Gastrocnemius medialis (tissue), 4 donors: ENCODE measurements around the gene VAMP5. TPM values are rescaled to one million over a fixed set of nuclear protein-coding genes. Genes with fewer than 3 reads are reported as not detected.
"Not testable (repeated sequence)": the region's sequence is repeated elsewhere in the genome, so short reads cannot be mapped to it uniquely, and the experiment has no call there.

Experiments
- ATAC-seq, 2 donors: fragments of 150-250 bp; one replicate each; pipeline ENCODE4 v1.9.1; 2016
- DNase-seq, 2 donors: peaks; one replicate each; pipeline ENCODE4 v3.0.0-alpha.2; 2019
- H3K27ac ChIP-seq, 4 donors: fragments of 200-600 bp; sonication (generic); 1 replicate in 1 of 4; 2 replicates in 3 of 4; pipeline ENCODE4 v1.5.1; 2016 to 2018; ENCODE audit warnings: mild to moderate bottlenecking in 2 of 4, moderate library complexity in 1 of 4
- H3K27me3 ChIP-seq, 3 donors: fragments of 200-600 bp; sonication (generic) in 2 of 3; 1 replicate in 1 of 3; 2 replicates in 2 of 3; pipeline versions ENCODE4 v1.5.1 to v1.6.0; 2016 to 2019; ENCODE audit warnings: mild to moderate bottlenecking in 1 of 3, moderate library complexity in 1 of 3
- H3K36me3 ChIP-seq, 2 donors: fragments of 200-600 bp; sonication (generic) in 1 of 2; one replicate each; pipeline ENCODE4 v1.5.1; 2017 to 2018
- H3K4me1 ChIP-seq, 2 donors: fragments of 200-600 bp; sonication (generic) in 1 of 2; one replicate each; pipeline ENCODE4 v1.5.1; 2016 to 2017; ENCODE audit warnings: mild to moderate bottlenecking in 2 of 2
- H3K4me3 ChIP-seq, 4 donors: fragments of 200-600 bp; sonication (generic) in 3 of 4; 1 replicate in 1 of 4; 2 replicates in 3 of 4; pipeline ENCODE4 v1.5.1; 2016 to 2019; ENCODE audit warnings: mild to moderate bottlenecking in 2 of 4
- H3K9me3 ChIP-seq, 3 donors: fragments of 200-600 bp; sonication (generic) in 2 of 3; 1 replicate in 1 of 3; 2 replicates in 2 of 3; pipeline ENCODE4 v1.5.1; 2016 to 2019
- CTCF ChIP-seq, 5 experiments: fragments of 450-650 bp in 3 of 5; fragments of 200-600 bp in 2 of 5; sonication (generic) in 2 of 5; IDR thresholded peaks in 4 of 5; conservative IDR thresholded peaks in 1 of 5; 1 replicate in 4 of 5; 2 replicates in 1 of 5; pipeline ENCODE4 v1.5.1; 2016 to 2019; ENCODE audit warnings: antibody characterized with exemption in 5 of 5, mild to moderate bottlenecking in 3 of 5, moderate library complexity in 3 of 5
- POLR2A ChIP-seq, 2 donors: fragments of 450-650 bp; IDR thresholded peaks; one replicate each; pipeline ENCODE4 v1.6.1; 2017; ENCODE audit warnings: antibody characterized with exemption in 2 of 2, mild to moderate bottlenecking in 2 of 2, moderate library complexity in 2 of 2
- in situ Hi-C, 4 donors: fragments of 200-750 bp; cut with MboI; loops; one replicate each; pipeline versions ENCODE4 v1.15.0 to v1.8.0; 2017; ENCODE audit warnings: low sequenced_read_pairs in 4 of 4
- intact Hi-C: fragments of 100-400 bp; cut with DNase I; formaldehyde crosslinking; loops from one replicate; pipeline ENCODE4 v1.15.1; 2023; ENCODE audit warnings: low total_unique reads
- total RNA-seq, 4 donors: library from RNA; depleted of rRNA; stranded (reverse); fragments of >200 nt; gene quantifications; one replicate each; pipeline versions ENCODE4 v1.1.0 to v1.2.3, GENCODE V29; 2016

VAMP5 gene
- total RNA-seq, 4 donors from 2014 or later, result 19.9 to 47.0 (median 36.9) TPM

DNA sequence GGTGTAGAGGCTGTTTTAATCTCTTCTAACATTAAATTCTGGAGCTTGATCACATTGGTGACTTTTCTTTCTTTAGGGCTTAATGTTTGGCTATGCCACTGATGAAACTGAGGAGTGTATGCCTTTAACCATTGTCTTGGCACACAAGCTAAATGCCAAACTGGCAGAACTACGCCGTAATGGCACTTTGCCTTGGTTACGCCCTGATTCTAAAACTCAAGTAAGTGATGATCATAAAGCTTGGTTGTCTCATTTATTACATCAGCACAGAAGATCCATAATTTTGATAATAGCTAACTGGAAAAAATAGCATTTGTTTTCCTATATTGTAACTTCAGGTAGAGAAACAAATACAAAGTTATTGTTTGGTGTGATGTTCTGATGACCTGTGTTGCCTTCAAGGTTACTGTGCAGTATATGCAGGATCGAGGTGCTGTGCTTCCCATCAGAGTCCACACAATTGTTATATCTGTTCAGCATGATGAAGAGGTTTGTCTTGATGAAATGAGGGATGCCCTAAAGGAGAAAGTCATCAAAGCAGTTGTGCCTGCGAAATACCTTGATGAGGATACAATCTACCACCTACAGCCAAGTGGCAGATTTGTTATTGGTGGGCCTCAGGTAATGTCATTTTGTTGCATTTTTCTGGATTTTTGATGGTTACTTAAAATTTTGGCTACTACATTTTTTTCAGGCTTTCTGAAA lies 42.3 kb upstream of the VAMP5 start:
- Histone ChIP-seq H3K4me1 (peaks cover 60 to 63% of the 10 kb centered on the region in 2 donors), H3K27ac (peak overlapping the region; percentile 97 to 99 (median 98)), H3K27me3 (no peaks in the 10 kb centered on the region), H3K9me3 (no peaks in the 10 kb centered on the region), H3K36me3 (peaks cover 0 to 54% of the 10 kb centered on the region in 2 donors), H3K4me3 (peak overlapping the region; percentile 74 to 90 (median 84))
- no peak for ATAC-seq
- no peak for TF ChIP-seq POLR2A (IDR thresholded peaks at IDR 0.05)
- no peak for TF ChIP-seq CTCF (IDR thresholded peaks at IDR 0.05 in 4 of 5, conservative IDR thresholded peaks at IDR 0.05 in 1 of 5)
- intact Hi-C loops, result loop anchor here (2.0 kb wide), 1 partner anchor 61 kb away; the partner anchor contains the start of gene TMEM150A
- in situ Hi-C loops, result no loop called here
- DNase-seq, result no peak

DNA sequence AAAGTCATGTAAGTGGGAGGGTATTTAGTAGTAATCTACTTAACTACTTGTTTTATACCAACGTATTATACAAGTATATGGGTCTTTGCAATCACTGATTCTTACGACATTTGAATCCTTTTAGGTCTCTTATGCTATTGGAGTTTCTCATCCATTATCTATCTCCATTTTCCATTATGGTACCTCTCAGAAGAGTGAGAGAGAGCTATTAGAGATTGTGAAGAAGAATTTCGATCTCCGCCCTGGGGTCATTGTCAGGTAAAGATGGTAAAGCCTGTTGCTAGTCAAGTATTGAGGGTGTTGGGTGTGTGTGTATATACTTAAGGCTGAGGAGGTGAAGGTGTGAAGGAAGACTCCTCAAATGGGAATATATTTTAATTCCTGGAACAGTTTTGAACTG lies 41.5 kb upstream of the VAMP5 start:
- ATAC-seq (no peak), DNase-seq (no peak)
- no peak for TF ChIP-seq POLR2A (IDR thresholded peaks at IDR 0.05)
- no peak for TF ChIP-seq CTCF (IDR thresholded peaks at IDR 0.05 in 4 of 5, conservative IDR thresholded peaks at IDR 0.05 in 1 of 5)
- Histone ChIP-seq H3K27ac (peak overlapping the region; percentile 97 to 99 (median 98)), H3K36me3 (peaks cover 0 to 54% of the 10 kb centered on the region in 2 donors), H3K9me3 (no peaks in the 10 kb centered on the region), H3K27me3 (no peaks in the 10 kb centered on the region), H3K4me3 (peak overlapping the region in 1 of 4 donors; percentile 87), H3K4me1 (peaks cover 53 to 56% of the 10 kb centered on the region in 2 donors)
- in situ Hi-C loops, result no loop called here
- intact Hi-C loops, result no loop called here

DNA sequence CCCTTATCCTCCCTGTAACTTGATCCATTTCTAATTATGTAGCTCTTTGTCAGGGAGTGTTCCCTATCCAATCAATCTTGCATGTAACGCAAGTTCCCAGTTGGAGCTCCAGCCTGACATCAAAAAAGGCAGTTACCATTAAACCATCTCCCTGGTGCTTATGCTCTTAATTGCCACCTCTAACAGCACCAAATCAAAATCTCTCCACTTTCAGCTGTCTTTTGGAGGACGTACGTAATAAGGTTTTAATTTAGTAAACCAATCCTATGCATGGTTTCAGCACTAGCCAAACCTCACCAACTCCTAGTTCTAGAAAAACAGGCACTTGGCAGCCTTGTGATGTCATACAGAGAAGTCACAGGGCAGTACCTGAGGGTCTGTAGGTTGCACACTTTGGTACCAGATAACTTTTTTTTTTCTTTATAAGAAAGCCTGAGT lies 40.0 kb upstream of the VAMP5 start:
- H3K27me3 ChIP-seq, intact Hi-C loops, in situ Hi-C loops, H3K9me3 ChIP-seq, ATAC-seq, DNase-seq, H3K4me3 ChIP-seq: not testable (repeated sequence)
- peaks cover 53 to 56% of the 10 kb centered on the region in 2 donors for H3K4me1 ChIP-seq
- H3K36me3 ChIP-seq, result peaks cover 0 to 54% of the 10 kb centered on the region in 2 donors
- H3K27ac ChIP-seq, result peak overlapping the region; percentile 81 to 99 (median 98)

DNA sequence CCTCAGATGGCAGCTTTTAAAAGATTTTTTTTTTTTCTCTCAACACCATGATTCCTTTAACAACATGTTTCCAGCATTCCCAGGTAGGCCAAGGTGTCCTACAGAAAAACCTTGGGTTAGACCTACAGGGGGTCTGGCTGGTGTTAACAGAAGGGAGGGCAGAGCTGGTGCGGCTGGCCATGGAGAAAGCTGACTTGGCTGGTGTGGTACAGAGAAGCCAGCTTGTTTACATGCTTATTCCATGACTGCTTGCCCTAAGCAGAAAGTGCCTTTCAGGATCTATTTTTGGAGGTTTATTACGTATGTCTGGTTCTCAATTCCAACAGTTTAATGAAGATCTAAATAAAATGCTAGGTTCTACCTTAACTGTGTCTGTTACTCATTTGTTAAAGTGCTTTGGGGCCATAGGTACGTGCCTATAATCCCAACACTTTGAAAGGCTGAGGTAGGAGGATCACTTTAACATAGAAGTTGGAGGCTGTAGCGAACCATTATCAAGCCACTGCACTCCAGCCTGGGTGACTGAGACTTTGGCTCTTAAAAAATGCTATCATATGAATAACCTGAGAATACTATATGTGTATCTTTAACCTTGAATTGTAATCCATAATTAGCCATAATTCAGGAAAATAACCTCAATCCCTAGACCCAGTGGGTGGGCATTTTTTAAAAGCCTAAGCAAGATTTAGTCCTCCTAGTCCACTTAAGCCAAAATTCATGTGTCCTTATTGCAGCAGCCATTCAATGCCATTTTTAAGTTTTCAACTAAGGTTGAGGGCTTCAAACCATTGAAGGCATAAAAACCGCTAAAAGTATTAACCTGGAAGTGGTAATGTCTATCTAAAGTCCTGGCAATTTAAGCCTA lies 39.1 kb upstream of the VAMP5 start:
- Histone ChIP-seq H3K27ac (peak overlapping the region; percentile 81 to 99 (median 98)), H3K4me1 (peaks cover 58 to 64% of the 10 kb centered on the region in 2 donors), H3K36me3 (peaks cover 0 to 53% of the 10 kb centered on the region in 2 donors)
- intact Hi-C loops, DNase-seq, H3K4me3 ChIP-seq, H3K9me3 ChIP-seq, H3K27me3 ChIP-seq: not testable (repeated sequence)
- in situ Hi-C loops, result loop anchor here in 1 of 4 donors (5.0 kb wide), 1 partner anchor 123 kb away; no protein-coding TSS in a partner anchor
- ATAC-seq, result peak; percentile 13 to 34

- no peaks in the 10 kb centered on the region for H3K9me3 ChIP-seq
- peaks cover 52 to 60% of the 10 kb centered on the region in 2 donors for H3K4me1 ChIP-seq
- in situ Hi-C loops, result loop anchor here in 1 of 4 donors (5.0 kb wide), 1 partner anchor 124 kb away; no protein-coding TSS in a partner anchor
- DNase-seq (no peak), ATAC-seq (no peak)
- no peaks in the 10 kb centered on the region for H3K27me3 ChIP-seq
- intact Hi-C loops, result no loop called here
- H3K27ac ChIP-seq, result peak overlapping the region; percentile 81 to 99 (median 98)
- H3K4me3 ChIP-seq, result no peak overlapping the region
- TF ChIP-seq POLR2A (IDR thresholded peaks at IDR 0.05) (no peak), CTCF (IDR thresholded peaks at IDR 0.05 in 4 of 5, conservative IDR thresholded peaks at IDR 0.05 in 1 of 5) (no peak)
- peaks cover 0 to 47% of the 10 kb centered on the region in 2 donors for H3K36me3 ChIP-seq
Measured at GRCh38 chr2:85545780-85546240, 38.4 kb upstream of the VAMP5 start.
